ENCODE measurements around the gene SBF2.
"Not testable (repeated sequence)": the region's sequence is repeated elsewhere in the genome, so short reads cannot be mapped to it uniquely, and the experiment has no call there.

Gene SBF2

GRCh38 chr11:10298342-10298741 lies 4.3 kb upstream of the SBF2 start:
- peak; percentile 91 for DNase-seq

GRCh38 chr11:10295064-10295901 lies 1.3 kb upstream of the SBF2 start:
- DNase-seq: no peak

GRCh38 chr11:10294290-10294953 lies 403 bp upstream of the SBF2 start:
- peak; percentile 91 for DNase-seq

- DNase-seq: peak; percentile 48
Measured at GRCh38 chr11:10291801-10292638, 2.0 kb downstream of the SBF2 start.

- DNase-seq: no peak
Measured at GRCh38 chr11:10289765-10290380, 4.1 kb downstream of the SBF2 start.

- no peak for DNase-seq
Measured at GRCh38 chr11:10288881-10289764, 4.9 kb downstream of the SBF2 start.

- DNase-seq: no peak
Measured at GRCh38 chr11:10287766-10288715, 6.0 kb downstream of the SBF2 start.

- DNase-seq: no peak
Measured at GRCh38 chr11:10287140-10287539, 6.9 kb downstream of the SBF2 start.

- no peak for DNase-seq
Measured at GRCh38 chr11:10285148-10285802, 8.7 kb downstream of the SBF2 start.

GRCh38 chr11:10283991-10284390 lies 10.0 kb downstream of the SBF2 start:
- no peak for DNase-seq

- DNase-seq: no peak
Measured at GRCh38 chr11:10282117-10282516, 11.9 kb downstream of the SBF2 start.

GRCh38 chr11:10275714-10276113 lies 18.3 kb downstream of the SBF2 start:
- DNase-seq: peak; percentile 56

- peak; percentile 41 for DNase-seq
Measured at GRCh38 chr11:10274726-10275125, 19.3 kb downstream of the SBF2 start.

- DNase-seq: no peak
Measured at GRCh38 chr11:10273738-10274137, 20.3 kb downstream of the SBF2 start.

GRCh38 chr11:10272132-10272531 lies 21.9 kb downstream of the SBF2 start:
- no peak for DNase-seq

GRCh38 chr11:10268746-10269488 lies 25.1 kb downstream of the SBF2 start:
- DNase-seq: no peak

- peak; percentile 41 for DNase-seq
Measured at GRCh38 chr11:10267821-10268220, 26.2 kb downstream of the SBF2 start.

- no peak for DNase-seq
Measured at GRCh38 chr11:10265936-10266335, 28.1 kb downstream of the SBF2 start.

- DNase-seq: not testable (repeated sequence)
Measured at GRCh38 chr11:10264716-10265115, 29.3 kb downstream of the SBF2 start.

All from fibroblast of skin of right quadriceps (primary cell).